ENCODE measurements around the gene RNPC3.
"Not testable (repeated sequence)": the region's sequence is repeated elsewhere in the genome, so short reads cannot be mapped to it uniquely, and the experiment has no call there.

- TF ChIP-seq CTCF (IDR thresholded peaks at IDR 0.05; ENCODE audit: borderline replicate concordance, extremely low read depth, low read length, poor library complexity, severe bottlenecking); EZH2 (IDR thresholded peaks at IDR 0.05; ENCODE audit: borderline replicate concordance, low read depth, low read length, severe bottlenecking): not testable (repeated sequence)
Measured at GRCh38 chr1:103561124-103561523, 35.6 kb downstream of the RNPC3 start.

Data from DND-41 (cell line).